ENCODE measurements around the gene HOGA1.

Gene HOGA1

DNA sequence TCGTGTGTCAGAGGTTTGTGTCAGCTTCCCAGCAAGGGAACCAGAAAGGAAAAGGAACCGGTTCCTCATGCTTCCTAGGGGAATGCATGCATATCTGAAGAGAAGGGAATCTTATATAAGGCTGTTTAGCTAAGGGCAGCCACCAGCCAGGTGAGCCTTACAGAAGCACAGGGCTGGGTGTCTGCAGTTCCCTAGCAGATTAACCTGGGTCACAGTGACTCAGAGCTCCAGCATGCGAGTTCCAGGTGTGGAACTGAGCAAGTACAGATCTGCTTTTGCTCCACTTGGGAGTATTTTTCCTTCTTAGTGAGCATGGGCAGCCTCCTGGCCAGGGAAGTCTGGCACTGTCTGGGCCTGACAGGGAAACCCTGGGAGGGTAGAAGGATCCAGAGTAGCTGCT lies 12.6 kb upstream of the HOGA1 start:
- H3K4me3 ChIP-seq (ENCODE audit: low read depth, low read length): no peak overlapping the region
- no peak for DNase-seq (ENCODE audit: low read depth)
- TF ChIP-seq, protein P1, sequence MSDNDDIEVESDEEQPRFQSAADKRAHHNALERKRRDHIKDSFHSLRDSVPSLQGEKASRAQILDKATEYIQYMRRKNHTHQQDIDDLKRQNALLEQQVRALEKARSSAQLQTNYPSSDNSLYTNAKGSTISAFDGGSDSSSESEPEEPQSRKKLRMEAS (IDR thresholded peaks at IDR 0.05; ENCODE audit: low read depth, low read length): no peak
- TF ChIP-seq, protein P2, sequence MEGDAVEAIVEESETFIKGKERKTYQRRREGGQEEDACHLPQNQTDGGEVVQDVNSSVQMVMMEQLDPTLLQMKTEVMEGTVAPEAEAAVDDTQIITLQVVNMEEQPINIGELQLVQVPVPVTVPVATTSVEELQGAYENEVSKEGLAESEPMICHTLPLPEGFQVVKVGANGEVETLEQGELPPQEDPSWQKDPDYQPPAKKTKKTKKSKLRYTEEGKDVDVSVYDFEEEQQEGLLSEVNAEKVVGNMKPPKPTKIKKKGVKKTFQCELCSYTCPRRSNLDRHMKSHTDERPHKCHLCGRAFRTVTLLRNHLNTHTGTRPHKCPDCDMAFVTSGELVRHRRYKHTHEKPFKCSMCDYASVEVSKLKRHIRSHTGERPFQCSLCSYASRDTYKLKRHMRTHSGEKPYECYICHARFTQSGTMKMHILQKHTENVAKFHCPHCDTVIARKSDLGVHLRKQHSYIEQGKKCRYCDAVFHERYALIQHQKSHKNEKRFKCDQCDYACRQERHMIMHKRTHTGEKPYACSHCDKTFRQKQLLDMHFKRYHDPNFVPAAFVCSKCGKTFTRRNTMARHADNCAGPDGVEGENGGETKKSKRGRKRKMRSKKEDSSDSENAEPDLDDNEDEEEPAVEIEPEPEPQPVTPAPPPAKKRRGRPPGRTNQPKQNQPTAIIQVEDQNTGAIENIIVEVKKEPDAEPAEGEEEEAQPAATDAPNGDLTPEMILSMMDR (IDR thresholded peaks at IDR 0.05; ENCODE audit: low read depth, low read length): no peak

DNA sequence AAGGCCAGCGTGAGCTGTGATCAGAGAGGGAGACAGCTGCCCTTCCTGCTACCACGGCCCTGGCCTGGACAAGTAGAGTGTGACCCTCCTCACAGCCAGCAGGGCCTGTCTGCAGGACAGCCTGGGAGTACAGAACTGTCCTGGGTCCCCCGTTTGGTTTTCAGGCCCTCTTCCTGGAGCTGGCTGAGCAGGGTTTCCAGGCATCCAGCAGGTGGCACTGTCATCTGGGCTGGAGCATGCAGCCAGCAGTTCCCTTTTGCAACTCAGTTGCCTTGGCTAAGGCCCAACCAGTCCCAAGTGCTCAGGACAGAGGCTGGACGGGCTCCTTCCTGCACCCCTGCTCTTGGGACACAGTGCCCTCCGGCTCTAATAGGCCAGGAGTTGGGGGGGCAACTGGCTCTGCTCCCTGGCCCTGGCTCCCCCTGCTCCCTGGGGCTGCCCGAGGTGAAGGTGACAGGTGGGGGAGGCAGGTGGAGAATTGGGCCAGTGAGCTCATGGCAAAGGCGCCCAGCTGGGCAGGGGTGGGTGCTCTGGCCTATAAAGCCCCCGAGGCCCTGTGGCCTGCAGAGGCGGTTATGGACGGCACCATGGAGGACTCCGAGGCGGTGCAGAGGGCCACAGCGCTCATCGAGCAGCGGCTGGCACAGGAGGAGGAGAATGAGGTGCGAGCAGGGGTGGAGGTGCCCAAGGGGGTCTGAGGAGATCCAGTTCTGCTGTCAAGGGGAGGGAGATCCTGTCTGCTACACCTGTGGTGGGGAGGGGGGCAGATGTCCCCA lies 11.8 kb upstream of the HOGA1 start, which contains the start of gene ANKRD2:
ANKRD2 (plus strand) TSS at position 566 of the 776 bp plus-strand sequence; CDS start at position 576, 10 bp downstream.
- TF ChIP-seq, protein P1 (IDR thresholded peaks at IDR 0.05; ENCODE audit: low read depth, low read length): peak; percentile 83
- no peak for TF ChIP-seq POLR2A (IDR thresholded peaks at IDR 0.05; ENCODE audit: extremely low read depth, insufficient read length)
- TF ChIP-seq, protein P2 (IDR thresholded peaks at IDR 0.05; ENCODE audit: low read depth, low read length): peak; percentile 99
- TF ChIP-seq MYC (IDR thresholded peaks at IDR 0.05; ENCODE audit: low read depth, low read length): peak; percentile 87; the same call in 1 of the 2 replicates
- H3K4me3 ChIP-seq (ENCODE audit: low read depth, low read length): no peak within 1 kb of the TSS
- DNase-seq (ENCODE audit: low read depth): peak; percentile 82

- no peak for DNase-seq (ENCODE audit: low read depth)
- TF ChIP-seq MYC (IDR thresholded peaks at IDR 0.05; ENCODE audit: low read depth, low read length) (no peak), POLR2A (IDR thresholded peaks at IDR 0.05; ENCODE audit: extremely low read depth, insufficient read length) (no peak)
- TF ChIP-seq, protein P2 (IDR thresholded peaks at IDR 0.05; ENCODE audit: low read depth, low read length): no peak
- TF ChIP-seq, protein P1 (IDR thresholded peaks at IDR 0.05; ENCODE audit: low read depth, low read length): no peak
Observed at GRCh38 chr10:97573021-97573420, 11.2 kb upstream of the HOGA1 start.

GRCh38 chr10:97573672-97574071 lies 10.5 kb upstream of the HOGA1 start:
- TF ChIP-seq POLR2A (IDR thresholded peaks at IDR 0.05; ENCODE audit: extremely low read depth, insufficient read length): no peak
- TF ChIP-seq, protein P2 (IDR thresholded peaks at IDR 0.05; ENCODE audit: low read depth, low read length): no peak
- TF ChIP-seq, protein P1 (IDR thresholded peaks at IDR 0.05; ENCODE audit: low read depth, low read length): no peak
- TF ChIP-seq MYC (IDR thresholded peaks at IDR 0.05; ENCODE audit: low read depth, low read length): no peak
- DNase-seq (ENCODE audit: low read depth): no peak
- no peak overlapping the region for H3K4me3 ChIP-seq (ENCODE audit: low read depth, low read length)

More at GRCh38 chr10:97573021-97573420, 11.2 kb upstream of the HOGA1 start:
- no peak overlapping the region for H3K4me3 ChIP-seq (ENCODE audit: low read depth, low read length)

DNA sequence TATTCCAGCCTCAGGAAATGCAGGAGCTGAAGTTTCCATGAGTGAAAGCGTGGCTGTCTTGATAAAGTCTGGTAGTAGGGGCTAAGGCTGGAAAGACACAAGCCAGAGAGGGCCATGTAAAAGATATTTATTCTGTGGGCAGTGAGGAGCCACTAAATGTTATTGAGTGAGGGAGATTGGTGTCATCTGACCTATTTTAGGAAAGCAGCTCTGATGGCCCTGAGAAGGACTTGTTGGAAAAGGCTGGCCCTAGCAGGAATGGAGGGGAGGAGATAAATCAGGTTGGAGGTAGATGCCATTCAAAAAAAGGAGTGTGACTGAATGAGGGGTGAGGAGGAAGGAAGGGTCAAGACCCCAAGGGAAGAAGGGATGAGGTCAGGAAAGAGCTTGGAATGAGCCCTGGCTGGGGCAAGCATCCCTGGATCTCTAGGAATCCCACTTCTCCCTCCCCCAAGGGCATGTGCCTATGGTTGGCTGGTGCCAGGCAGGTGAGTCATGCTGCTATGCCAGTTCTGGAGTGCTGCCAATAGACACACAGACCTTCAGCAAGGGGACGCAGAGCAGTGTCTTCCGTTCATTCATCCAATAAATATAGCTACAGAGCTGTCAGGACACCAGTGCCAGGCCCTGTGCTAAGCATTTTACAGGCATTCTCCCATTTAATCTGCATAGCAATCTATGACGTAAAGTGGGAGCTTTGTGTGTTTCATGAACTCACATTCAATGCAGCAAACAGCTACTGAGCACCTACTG lies 9.6 kb upstream of the HOGA1 start:
- peak; percentile 22 for DNase-seq (ENCODE audit: low read depth)
- no peak for TF ChIP-seq MYC (IDR thresholded peaks at IDR 0.05; ENCODE audit: low read depth, low read length)
- TF ChIP-seq POLR2A (IDR thresholded peaks at IDR 0.05; ENCODE audit: extremely low read depth, insufficient read length): no peak
- TF ChIP-seq, protein P1 (IDR thresholded peaks at IDR 0.05; ENCODE audit: low read depth, low read length): no peak
- TF ChIP-seq, protein P2 (IDR thresholded peaks at IDR 0.05; ENCODE audit: low read depth, low read length): no peak

More for the DNA sequence above, 9.6 kb upstream of the HOGA1 start:
- no peak overlapping the region for H3K4me3 ChIP-seq (ENCODE audit: low read depth, low read length)
